Daoy (cell line): ENCODE results near the gene GPS1. TPM values are rescaled to one million over a fixed set of nuclear protein-coding genes. Genes with fewer than 3 reads are reported as not detected.

Experiments used
- DNase-seq: peaks from one replicate; pipeline ENCODE4 v3.0.0-alpha.2; 2015; ENCODE audit warnings: low read depth
- total RNA-seq: library from RNA; depleted of rRNA; stranded (reverse); fragments of >200 nt; shearing (Covaris generic); gene quantifications from 2 replicates; pipeline ENCODE4 v1.2.3, GENCODE V29; 2014; rRNA removed

GPS1 gene
- total RNA-seq, 1 experiment from 2014 or later, result 190 TPM

DNA sequence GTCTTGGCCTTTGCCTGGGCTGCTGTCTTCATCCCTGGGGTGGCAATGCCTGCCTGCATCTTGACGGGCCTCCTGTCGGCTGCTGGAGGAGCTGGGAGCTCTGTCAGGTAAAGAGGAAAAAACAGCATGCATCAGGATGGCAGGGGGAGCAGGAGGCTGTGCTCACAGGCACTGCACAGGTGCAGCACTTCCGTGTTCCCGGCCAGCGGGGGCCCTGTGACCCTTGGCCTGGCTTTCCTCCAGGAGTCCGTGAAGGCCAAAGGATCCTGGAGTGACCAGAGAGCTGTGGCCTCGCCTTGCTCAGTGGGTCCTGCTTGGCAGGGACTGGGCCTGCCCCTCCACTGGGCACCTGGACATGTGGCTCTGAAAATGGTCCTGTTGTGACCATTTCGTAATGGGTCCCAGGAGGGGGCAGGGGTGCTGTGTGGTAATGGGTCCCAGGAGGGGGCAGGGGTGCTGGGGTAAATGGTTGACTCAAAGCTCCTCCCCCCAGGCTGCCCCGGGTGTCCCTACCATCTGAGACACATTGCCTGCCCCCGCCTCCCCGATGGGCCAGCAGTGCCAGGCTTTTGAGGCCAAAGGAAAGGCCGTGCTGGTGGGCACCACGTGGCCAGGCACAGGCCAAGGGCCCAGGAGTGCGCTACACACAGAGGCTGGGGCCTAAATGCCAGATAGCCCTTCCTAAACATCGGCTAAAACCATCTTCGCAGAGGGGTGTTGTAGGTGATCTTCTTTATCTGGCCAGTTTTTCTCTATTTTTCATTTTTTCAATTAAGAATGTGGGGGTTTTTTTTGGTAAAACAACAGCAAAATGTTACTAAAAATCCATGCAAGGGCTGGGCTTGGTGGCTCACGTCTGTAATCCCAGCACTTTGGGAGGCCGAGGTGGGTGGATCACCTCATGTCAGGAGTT lies 50.3 kb downstream of the GPS1 start:
- DNase-seq, result no peak

DNA sequence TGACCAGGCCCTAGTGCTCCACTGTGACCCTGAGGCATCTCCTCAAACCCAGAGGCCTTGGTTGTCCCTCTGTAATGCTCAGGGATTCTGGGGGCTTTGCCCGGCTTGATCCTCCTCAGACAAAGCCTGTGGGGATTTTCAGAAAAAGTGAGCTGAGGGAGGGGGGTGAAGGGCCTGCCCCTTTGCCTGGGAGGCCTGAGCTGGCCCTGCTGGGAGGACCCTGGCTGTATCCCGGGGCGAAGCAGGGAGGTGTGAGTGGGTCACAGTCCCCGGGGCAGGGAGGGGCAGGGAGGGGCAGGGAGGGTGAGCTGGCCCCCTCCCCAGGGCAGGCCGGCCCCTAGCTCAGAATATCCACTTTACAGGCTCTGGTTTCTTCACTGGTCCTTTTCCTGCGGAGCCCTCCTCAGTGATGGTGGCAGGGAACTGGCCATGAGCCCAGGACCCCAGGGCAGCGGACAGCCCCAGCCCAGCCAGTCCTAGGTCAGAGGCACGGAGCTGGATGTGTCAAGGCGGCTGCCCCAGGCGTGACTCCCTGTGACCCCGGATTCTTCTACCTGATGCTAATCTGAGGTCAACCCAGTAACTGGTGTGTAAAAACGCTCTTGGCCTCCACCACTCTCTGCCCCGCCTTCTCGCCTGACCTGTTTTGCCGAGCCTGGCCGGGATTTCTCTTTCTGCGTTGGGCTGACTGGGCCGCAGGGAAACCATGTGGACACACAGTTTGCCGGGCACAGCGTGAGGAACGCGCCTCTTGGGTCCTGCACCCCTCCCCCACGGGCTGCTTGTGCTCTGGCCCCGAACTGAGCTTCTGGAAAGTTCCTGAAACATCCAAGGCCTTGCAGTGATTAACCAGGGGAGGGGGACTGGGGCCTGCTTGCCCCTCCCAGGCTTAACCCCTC lies 52.1 kb downstream of the GPS1 start:
- DNase-seq, result no peak

DNA sequence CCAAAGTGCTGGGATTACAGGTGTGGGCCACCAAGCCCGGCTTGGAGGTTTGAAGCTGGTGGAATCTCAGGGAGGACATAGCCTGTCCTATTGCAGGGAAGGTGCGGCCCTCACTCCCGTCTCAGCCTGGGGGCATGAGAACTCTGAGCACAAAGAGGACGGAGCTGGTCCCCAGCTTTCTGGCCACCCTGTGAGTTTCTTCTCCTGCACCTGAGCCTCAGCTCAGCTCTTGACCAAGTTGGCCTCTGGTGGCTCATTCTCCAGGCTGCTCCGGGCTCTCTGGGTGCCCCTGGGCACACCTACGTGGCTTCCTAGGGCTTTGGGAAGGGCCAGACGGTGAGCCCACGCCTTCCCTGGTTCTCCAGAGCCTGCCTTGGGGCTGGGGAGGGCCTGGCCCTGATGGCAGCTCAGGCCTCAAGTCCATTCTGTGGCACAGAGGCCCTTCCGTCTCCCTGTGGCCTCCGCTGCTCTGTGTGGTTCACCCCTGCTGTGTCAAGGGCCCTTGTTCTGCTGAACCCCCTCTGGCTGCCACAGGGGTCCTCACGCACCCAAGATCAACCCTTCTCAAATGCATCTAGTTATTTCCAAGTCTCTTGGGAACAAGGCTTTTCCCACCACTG lies 53.2 kb downstream of the GPS1 start:
- DNase-seq, result no peak

DNA sequence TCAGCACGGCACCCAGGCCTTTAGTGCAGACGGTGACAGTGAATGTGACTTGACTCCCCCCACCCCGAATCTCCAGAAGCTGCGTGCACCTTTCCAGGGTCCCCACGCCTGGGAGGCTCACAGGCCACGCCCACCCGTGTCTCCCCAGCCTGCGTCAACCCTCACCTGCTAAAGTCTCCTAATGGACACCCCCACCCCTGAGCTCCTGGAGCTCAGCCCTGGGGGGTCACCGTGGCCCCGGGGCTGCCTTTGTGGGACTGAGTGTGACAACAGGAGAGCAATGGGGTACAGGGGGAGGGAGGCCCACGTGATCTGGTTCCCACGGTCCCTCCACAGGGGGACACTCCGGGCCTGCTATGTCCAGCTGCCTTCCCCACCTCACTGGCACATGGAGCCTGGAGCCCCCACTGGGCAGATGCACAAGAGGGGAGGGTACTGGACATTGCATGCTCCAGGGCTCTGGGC lies 53.8 kb downstream of the GPS1 start:
- no peak for DNase-seq

DNA sequence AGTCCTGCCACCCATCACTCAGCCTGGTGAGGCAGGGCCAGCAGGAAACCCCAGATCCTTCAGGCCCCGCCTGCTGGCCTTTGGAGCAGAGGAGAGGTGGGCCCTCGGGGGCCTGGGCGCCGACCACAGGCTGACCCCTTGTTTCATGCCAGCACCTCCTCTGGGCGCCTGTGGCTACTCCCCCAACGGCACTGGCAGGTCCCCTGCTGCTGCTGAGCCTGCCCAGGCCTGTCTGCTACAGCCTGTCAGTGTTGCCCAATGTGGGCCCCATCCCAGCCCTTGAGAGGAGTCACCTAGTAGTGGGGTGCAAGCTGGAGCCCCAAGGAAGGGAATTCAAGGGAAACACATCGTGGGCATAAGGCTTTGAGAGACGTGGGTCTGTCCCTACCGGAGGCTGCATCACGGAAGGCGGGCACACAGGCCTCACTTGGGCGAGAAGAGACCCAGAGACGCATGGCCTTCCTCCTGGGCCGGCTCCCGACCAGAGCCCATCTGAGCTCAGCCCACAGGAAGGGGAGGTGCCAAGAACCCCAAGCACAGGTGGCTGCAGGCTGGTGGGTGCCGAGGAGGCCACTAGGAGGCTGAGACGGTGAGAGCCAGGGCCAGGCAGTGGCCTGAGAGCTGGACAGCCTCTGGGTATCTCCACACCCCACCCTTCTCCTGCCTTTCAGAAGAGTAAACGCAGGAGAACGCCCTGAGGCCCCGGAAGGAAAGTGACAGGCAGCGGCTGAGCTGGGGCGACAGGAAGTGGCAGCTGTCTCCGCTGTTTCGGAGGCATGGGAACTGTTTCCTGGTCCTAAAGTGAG lies 54.4 kb downstream of the GPS1 start:
- DNase-seq, result peak; percentile 53

DNA sequence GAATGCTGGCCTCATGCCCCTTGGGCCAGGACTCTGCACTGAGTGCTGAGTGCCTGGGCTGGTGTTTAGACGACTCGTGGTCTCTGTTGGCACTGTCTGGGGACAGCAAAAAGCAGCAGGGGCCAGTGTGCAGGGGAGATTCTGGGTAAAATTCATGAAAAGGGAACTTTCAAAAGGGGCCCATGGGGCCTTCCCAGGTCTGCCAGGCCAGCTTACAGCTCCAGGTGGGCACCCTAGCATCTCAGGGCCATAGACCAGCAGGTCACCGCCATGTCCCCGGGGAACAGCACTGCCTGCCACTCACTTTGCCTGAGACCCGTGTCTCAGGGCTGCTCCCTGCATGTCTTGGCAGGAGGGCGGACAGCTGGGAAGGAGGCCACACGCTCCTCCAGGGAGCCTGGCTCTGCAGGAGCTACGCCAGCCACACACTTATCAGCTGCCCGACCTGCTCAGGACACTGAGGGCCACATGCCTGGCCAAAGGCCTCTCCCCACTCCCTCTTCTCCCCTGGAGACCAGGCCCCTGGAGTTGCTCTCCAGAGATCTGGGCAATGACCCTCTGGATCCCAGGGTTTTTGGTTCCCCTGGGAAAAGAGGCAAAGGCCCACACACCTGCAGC lies 55.1 kb downstream of the GPS1 start:
- no peak for DNase-seq

Other genes starting within 250 kb of the GPS1 start
- not detected in 2 replicates for gene GCGR, start 247.7 kb upstream of the GPS1 start, total RNA-seq
- gene MCRIP1, start 218.6 kb upstream of the GPS1 start, total RNA-seq, result 78.3 and 91.2 TPM in 2 replicates
- gene PPP1R27, start 216.8 kb upstream of the GPS1 start, total RNA-seq, result not detected in 2 replicates
- 1,181 and 1,293 TPM in 2 replicates for gene P4HB, start 191.4 kb upstream of the GPS1 start, total RNA-seq
- 138 and 216 TPM in 2 replicates for gene ARHGDIA, start 180.6 kb upstream of the GPS1 start, total RNA-seq
- gene ALYREF, start 160.3 kb upstream of the GPS1 start, total RNA-seq, result 376 and 391 TPM in 2 replicates
- 149 and 250 TPM in 2 replicates for gene ANAPC11, start 160.2 kb upstream of the GPS1 start, total RNA-seq
- 0.21 and 0.97 TPM in 2 replicates for gene NPB, start 149.7 kb upstream of the GPS1 start, total RNA-seq
- 17.9 and 34.9 TPM in 2 replicates for gene PCYT2, start 140.5 kb upstream of the GPS1 start, total RNA-seq
- gene SIRT7, start 133.7 kb upstream of the GPS1 start, total RNA-seq, result 30.5 and 40.5 TPM in 2 replicates
- 17.2 and 20.9 TPM in 2 replicates for gene MAFG, start 124.2 kb upstream of the GPS1 start, total RNA-seq
- gene PYCR1, start 114.6 kb upstream of the GPS1 start, total RNA-seq, result 112 and 116 TPM in 2 replicates
- gene MYADML2, start 104.7 kb upstream of the GPS1 start, total RNA-seq, result not detected in 2 replicates
- gene NOTUM, start 90.7 kb upstream of the GPS1 start, total RNA-seq, result 0.11 and 0.51 TPM in 2 replicates
- gene ASPSCR1, start 74.3 kb upstream of the GPS1 start, total RNA-seq, result 41.3 and 43.5 TPM in 2 replicates
- gene CENPX, start 29.0 kb upstream of the GPS1 start, total RNA-seq, result 88.1 and 116 TPM in 2 replicates
- gene LRRC45, start 28.6 kb upstream of the GPS1 start, total RNA-seq, result 23.2 and 26.5 TPM in 2 replicates
- 9.3 and 16.9 TPM in 2 replicates for gene RAC3, start 20.2 kb upstream of the GPS1 start, total RNA-seq
- gene DCXR, start 14.2 kb upstream of the GPS1 start, total RNA-seq, result 57.0 and 92.7 TPM in 2 replicates
- 18.8 and 20.2 TPM in 2 replicates for gene RFNG, start 87 bp upstream of the GPS1 start, total RNA-seq
- 82.5 and 99.0 TPM in 2 replicates for gene DUS1L, start 13.9 kb downstream of the GPS1 start, total RNA-seq
- 49.5 and 65.1 TPM in 2 replicates for gene FASN, start 46.3 kb downstream of the GPS1 start, total RNA-seq
- gene CCDC57, start 160.9 kb downstream of the GPS1 start, total RNA-seq, result 7.9 and 36.5 TPM in 2 replicates
- 26.7 and 57.7 TPM in 2 replicates for gene SLC16A3, start 177.1 kb downstream of the GPS1 start, total RNA-seq
- gene CSNK1D, start 221.8 kb downstream of the GPS1 start, total RNA-seq, result 16.5 and 25.1 TPM in 2 replicates